IMR-90 (cell line): ENCODE results near the gene CUL7. TPM values are rescaled to one million over a fixed set of nuclear protein-coding genes. Genes with fewer than 3 reads are reported as not detected.

Source experiments
- ATAC-seq: fragments of 200-7000 bp; cut with Tn5 transposase; 2 replicates; pipeline ENCODE4 v1.9.1; 2020; ENCODE audit warnings: low read depth, mild to moderate bottlenecking, moderate library complexity
- BruUV-seq: library from RNA; stranded (reverse); fragments of 400-500 nt; replicated peaks from 2 replicates; lab custom pipeline; 2021; lab: Mats Ljungman, UMichigan
- CTCF ChIA-PET: fragments of 300-600 bp; formaldehyde crosslinking; extraction: SDS; loops from one replicate; lab custom pipeline; 2021; ENCODE audit warnings: antibody characterized with exemption; lab: Yijun Ruan, JAX
- POLR2A ChIA-PET: fragments of 300-600 bp; sonication (Branson Sonifier 250); formaldehyde crosslinking; loops from one replicate; lab custom pipeline; 2022; ENCODE audit warnings: antibody characterized with exemption; ENCODE audit not compliant: unreplicated experiment; lab: Charles Lee
- DNase-seq: peaks from one replicate; pipeline ENCODE4 v3.0.0; 2013
- H2AFZ ChIP-seq: replicated peaks from 2 replicates; pipeline ENCODE3; 2013; ENCODE audit warnings: low read length, mild to moderate bottlenecking; ENCODE audit not compliant: poor library complexity
- H2AK5ac ChIP-seq: 2 replicates; pipeline ENCODE4 v1.6.1; 2013; ENCODE audit warnings: low read depth, low read length, inconsistent platforms
- H2AK9ac ChIP-seq: replicated peaks from 2 replicates; pipeline ENCODE3; 2013; ENCODE audit warnings: mild to moderate bottlenecking, low read depth, low read length, moderate library complexity; ENCODE audit not compliant: poor library complexity
- H2BK120ac ChIP-seq: 2 replicates; pipeline ENCODE4 v1.6.1; 2013; ENCODE audit warnings: low read depth, low read length, inconsistent platforms
- H2BK15ac ChIP-seq: 3 replicates; pipeline ENCODE4 v1.6.1; 2013; ENCODE audit warnings: low read depth, low read length, inconsistent platforms
- H2BK20ac ChIP-seq: 2 replicates; pipeline ENCODE4 v1.6.1; 2013; ENCODE audit warnings: low read depth, mild to moderate bottlenecking, inconsistent platforms, low read length, moderate library complexity
- H2BK5ac ChIP-seq: 2 replicates; pipeline ENCODE4 v1.6.1; 2013; ENCODE audit warnings: mild to moderate bottlenecking, low read depth, low read length, inconsistent platforms; ENCODE audit not compliant: poor library complexity, severe bottlenecking
- H3K14ac ChIP-seq: replicated peaks from 2 replicates; pipeline ENCODE4 v1.6.1; 2013; ENCODE audit warnings: low read depth, low read length, inconsistent platforms
- H3K18ac ChIP-seq: 2 replicates; pipeline ENCODE4 v1.6.1; 2013; ENCODE audit warnings: low read depth, low read length, control low read depth
- H3K23ac ChIP-seq: 2 replicates; pipeline ENCODE4 v1.6.1; 2013; ENCODE audit warnings: low read depth, low read length, inconsistent platforms
- H3K27ac ChIP-seq: 2 replicates; pipeline ENCODE4 v1.5.1; 2013; ENCODE audit warnings: mild to moderate bottlenecking, control low read depth, low read length; ENCODE audit not compliant: insufficient read depth
- H3K27me3 ChIP-seq: 2 replicates; pipeline ENCODE4 v1.6.1; 2013; ENCODE audit warnings: low read length; ENCODE audit not compliant: control insufficient read depth, insufficient read depth
- H3K36me3 ChIP-seq: 2 replicates; pipeline ENCODE4 v1.6.1; 2013; ENCODE audit warnings: low read length, mixed read lengths; ENCODE audit not compliant: control insufficient read depth, insufficient read depth
- H3K4ac ChIP-seq: 2 replicates; pipeline ENCODE4 v1.6.1; 2013; ENCODE audit warnings: low read depth, low read length, inconsistent platforms
- H3K4me1 ChIP-seq: 2 replicates; pipeline ENCODE4 v1.6.1; 2013; ENCODE audit warnings: low read length, mixed read lengths; ENCODE audit not compliant: control insufficient read depth, insufficient read depth
- H3K4me2 ChIP-seq: 2 replicates; pipeline ENCODE4 v1.6.1; 2013; ENCODE audit warnings: low read depth, mild to moderate bottlenecking, control low read depth, low read length, moderate library complexity
- H3K4me3 ChIP-seq: 2 replicates; pipeline ENCODE4 v1.5.1; 2013; ENCODE audit warnings: low read depth, mild to moderate bottlenecking, control low read depth, low read length, moderate library complexity; ENCODE audit not compliant: insufficient read depth
- H3K56ac ChIP-seq: 2 replicates; pipeline ENCODE4 v1.6.1; 2013; ENCODE audit warnings: low read length, inconsistent platforms; ENCODE audit not compliant: insufficient read depth; ENCODE audit errors: extremely low read depth
- H3K79me1 ChIP-seq, 2 experiments: 2 replicates each; pipeline ENCODE4 v1.6.1; 2013; ENCODE audit warnings: low read length in 2 of 2, inconsistent platforms in 1 of 2, low read depth in 1 of 2
- H3K9ac ChIP-seq: 2 replicates; pipeline ENCODE4 v1.6.1; 2013; ENCODE audit warnings: low read depth, low read length, control low read depth
- H3K9me1 ChIP-seq: 2 replicates; pipeline ENCODE4 v1.6.1; 2013; ENCODE audit warnings: low read length, inconsistent platforms; ENCODE audit not compliant: insufficient read depth
- H3K9me3 ChIP-seq: 2 replicates; pipeline ENCODE4 v1.6.1; 2013; ENCODE audit warnings: low read length; ENCODE audit not compliant: control insufficient read depth, insufficient read depth
- H4K20me1 ChIP-seq: 2 replicates; pipeline ENCODE4 v1.6.1; 2013; ENCODE audit warnings: low read length, inconsistent platforms; ENCODE audit not compliant: insufficient read depth
- H4K5ac ChIP-seq: 2 replicates; pipeline ENCODE4 v1.6.1; 2013; ENCODE audit warnings: mild to moderate bottlenecking, low read depth, low read length, control low read depth
- H4K8ac ChIP-seq, 2 experiments: 2 replicates each; pipeline ENCODE4 v1.6.1; 2013; ENCODE audit warnings: low read depth in 2 of 2, low read length in 2 of 2, control low read depth in 1 of 2, inconsistent platforms in 1 of 2
- H4K91ac ChIP-seq: 2 replicates; pipeline ENCODE4 v1.6.1; 2013; ENCODE audit warnings: low read depth, low read length, inconsistent platforms; ENCODE audit not compliant: insufficient read depth
- BHLHE40 ChIP-seq: fragments of 150-350 bp; IDR thresholded peaks from 2 replicates; pipeline ENCODE4 v1.6.1; 2016; ENCODE audit warnings: mild to moderate bottlenecking, low read depth, low read length
- CEBPB ChIP-seq: IDR thresholded peaks from 2 replicates; pipeline ENCODE4 v1.6.1; 2012; ENCODE audit warnings: low read depth, low read length, improper control_type of control experiment
- CHD1 ChIP-seq: IDR thresholded peaks from 2 replicates; pipeline ENCODE4 v1.6.1; 2012; ENCODE audit warnings: low read depth, low read length, improper control_type of control experiment
- FOS ChIP-seq: fragments of 150-350 bp; IDR thresholded peaks from 2 replicates; pipeline ENCODE4 v1.6.1; 2016; ENCODE audit warnings: low read depth, low read length
- MAFK ChIP-seq: IDR thresholded peaks from 2 replicates; pipeline ENCODE4 v1.6.1; 2012; ENCODE audit warnings: low read depth, low read length, improper control_type of control experiment
- MAZ ChIP-seq: IDR thresholded peaks from 2 replicates; pipeline ENCODE4 v1.6.1; 2012; ENCODE audit warnings: low read depth, mild to moderate bottlenecking, low read length, improper control_type of control experiment, moderate library complexity, borderline replicate concordance
- MXI1 ChIP-seq: IDR thresholded peaks from 2 replicates; pipeline ENCODE4 v1.6.1; 2012; ENCODE audit warnings: low read depth, mild to moderate bottlenecking, low read length, moderate library complexity, borderline replicate concordance
- NFE2L2 ChIP-seq: fragments of 150-350 bp; IDR thresholded peaks from 2 replicates; pipeline ENCODE4 v1.6.1; 2016; ENCODE audit warnings: low read depth, mild to moderate bottlenecking, low read length
- POLR2A ChIP-seq: IDR thresholded peaks from 2 replicates; pipeline ENCODE4 v1.6.1; 2012; ENCODE audit warnings: mild to moderate bottlenecking, low read depth, low read length
- RAD21 ChIP-seq: IDR thresholded peaks from 2 replicates; pipeline ENCODE4 v1.6.1; 2012; ENCODE audit warnings: low read length, improper control_type of control experiment
- RCOR1 ChIP-seq: IDR thresholded peaks from 2 replicates; pipeline ENCODE4 v1.6.1; 2012; ENCODE audit warnings: mild to moderate bottlenecking, low read length, improper control_type of control experiment; ENCODE audit not compliant: insufficient replicate concordance
- RFX5 ChIP-seq: IDR thresholded peaks from 2 replicates; pipeline ENCODE4 v1.8.0; 2012; ENCODE audit warnings: low read depth, mild to moderate bottlenecking, low read length, moderate library complexity
- SMC3 ChIP-seq: fragments of 150-350 bp; IDR thresholded peaks from 2 replicates; pipeline ENCODE4 v1.6.1; 2016; ENCODE audit warnings: low read depth, mild to moderate bottlenecking, antibody characterized with exemption, low read length, moderate library complexity
- WGBS, 2 experiments: methylation state at CpG; one replicate each; pipeline versions ENCODE4 v1.1.5 to v1.1.7; 2013; ENCODE audit warnings: missing lambda C conversion rate in 2 of 2; ENCODE audit not compliant: insufficient read length in 1 of 2; ENCODE audit errors: extremely low coverage in 2 of 2; 5-methylcytosine and 5-hydroxymethylcytosine counted together
- dilution Hi-C: fragments of 300-500 bp; cut with HindIII; formaldehyde crosslinking; loops from one replicate; pipeline ENCODE4 v1.14.3; 2018; ENCODE audit warnings: low sequenced_read_pairs; ENCODE audit not compliant: unreplicated experiment
- in situ Hi-C: fragments of 300-500 bp; cut with MboI; formaldehyde crosslinking; loops from 3 replicates; pipeline ENCODE4 v1.14.3; 2019; ENCODE audit warnings: low sequenced_read_pairs, inconsistent platforms, mixed read lengths
- intact Hi-C: fragments of 100-400 bp; cut with micrococcal nuclease; formaldehyde crosslinking; loops from 2 replicates; pipeline ENCODE4 v1.10.0; 2022
- polyA plus RNA-seq, 3 experiments: library from polyadenylated mRNA; depleted of rRNA; stranded (reverse); fragments of >200 nt; gene quantifications; 2 replicates each; pipeline ENCODE4 v1.2.3, GENCODE V29; 2012; ENCODE audit warnings: low replicate concordance in 1 of 3
- total RNA-seq: library from RNA; depleted of rRNA; stranded (reverse); fragments of >200 nt; gene quantifications from 2 replicates; pipeline ENCODE4 v1.2.3, GENCODE V29; 2012
- TF ChIP-seq, protein P1 (sequence below): conservative IDR thresholded peaks from 2 replicates; pipeline ENCODE4 v1.5.1; 2012; ENCODE audit warnings: mild to moderate bottlenecking, low read depth, low read length, improper control_type of control experiment
- TF ChIP-seq, protein P2 (sequence below): fragments of 150-350 bp; IDR thresholded peaks from 2 replicates; pipeline ENCODE4 v1.6.1; 2016; ENCODE audit warnings: low read depth, mild to moderate bottlenecking, low read length, moderate library complexity, borderline replicate concordance
- TF ChIP-seq, protein P3 (sequence below): fragments of 150-350 bp; IDR thresholded peaks from 2 replicates; pipeline ENCODE4 v1.6.1; 2017; ENCODE audit warnings: mild to moderate bottlenecking, antibody characterized with exemption, low read length, low read depth

The CUL7 gene
- total and polyA plus RNA-seq, 2 of the 4 experiments (the other 2 are of a cell fraction), result 38.0 to 39.3 TPM

DNA sequence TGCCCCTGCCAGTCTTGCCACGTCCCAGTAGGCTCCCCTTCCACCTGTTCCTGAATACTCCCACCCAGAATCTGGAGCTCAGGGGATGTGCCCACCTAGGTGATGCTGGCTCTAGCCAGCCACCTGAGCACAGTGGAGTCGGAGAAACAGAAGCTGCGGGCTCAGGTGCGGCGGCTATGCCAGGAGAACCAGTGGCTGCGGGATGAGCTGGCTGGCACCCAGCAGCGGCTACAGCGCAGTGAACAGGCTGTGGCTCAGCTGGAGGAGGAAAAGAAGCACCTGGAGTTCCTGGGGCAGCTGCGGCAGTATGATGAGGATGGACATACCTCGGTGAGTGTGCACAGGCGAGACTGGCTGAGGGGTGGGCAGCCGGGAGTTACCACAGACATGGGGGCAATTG is 9.2 kb upstream of the CUL7 start:
- Histone ChIP-seq H2BK15ac (no peak overlapping the region), H2AFZ (no peak overlapping the region), H3K4me3 (no peak overlapping the region), H3K79me1 (peaks cover 16 to 33% of the 10 kb centered on the region in 2 experiments), H3K14ac (no peak overlapping the region), H2AK5ac (no peak overlapping the region), H2BK5ac (no peak overlapping the region), H2BK120ac (no peak overlapping the region), H3K23ac (no peak overlapping the region), H3K4me1 (peaks cover 9% of the 10 kb centered on the region; the same call in 1 of the 2 replicates), H4K5ac (no peak overlapping the region), H3K4ac (no peak overlapping the region), H3K9me1 (peaks cover 8% of the 10 kb centered on the region; the same call in 1 of the 2 replicates), H4K91ac (no peak overlapping the region), H2BK20ac (no peak overlapping the region), H2AK9ac (no peak overlapping the region), H3K56ac (no peak overlapping the region), H3K36me3 (peaks cover 18% of the 10 kb centered on the region), H3K9me3 (no peaks in the 10 kb centered on the region), H3K27ac (no peak overlapping the region), H3K18ac (no peak overlapping the region), H4K20me1 (no peaks in the 10 kb centered on the region), H3K4me2 (no peak overlapping the region), H3K9ac (no peak overlapping the region), H3K27me3 (no peaks in the 10 kb centered on the region), H4K8ac (no peak overlapping the region)
- DNase-seq, result no peak
- no peak for ATAC-seq
- TF ChIP-seq RAD21 (no peak), RCOR1 (no peak), MAZ (no peak), CHD1 (no peak), NFE2L2 (no peak), POLR2A (no peak), MXI1 (no peak), SMC3 (no peak), CEBPB (no peak), FOS (no peak), RFX5 (no peak), BHLHE40 (no peak), MAFK (no peak)
- TF ChIP-seq, protein P1, sequence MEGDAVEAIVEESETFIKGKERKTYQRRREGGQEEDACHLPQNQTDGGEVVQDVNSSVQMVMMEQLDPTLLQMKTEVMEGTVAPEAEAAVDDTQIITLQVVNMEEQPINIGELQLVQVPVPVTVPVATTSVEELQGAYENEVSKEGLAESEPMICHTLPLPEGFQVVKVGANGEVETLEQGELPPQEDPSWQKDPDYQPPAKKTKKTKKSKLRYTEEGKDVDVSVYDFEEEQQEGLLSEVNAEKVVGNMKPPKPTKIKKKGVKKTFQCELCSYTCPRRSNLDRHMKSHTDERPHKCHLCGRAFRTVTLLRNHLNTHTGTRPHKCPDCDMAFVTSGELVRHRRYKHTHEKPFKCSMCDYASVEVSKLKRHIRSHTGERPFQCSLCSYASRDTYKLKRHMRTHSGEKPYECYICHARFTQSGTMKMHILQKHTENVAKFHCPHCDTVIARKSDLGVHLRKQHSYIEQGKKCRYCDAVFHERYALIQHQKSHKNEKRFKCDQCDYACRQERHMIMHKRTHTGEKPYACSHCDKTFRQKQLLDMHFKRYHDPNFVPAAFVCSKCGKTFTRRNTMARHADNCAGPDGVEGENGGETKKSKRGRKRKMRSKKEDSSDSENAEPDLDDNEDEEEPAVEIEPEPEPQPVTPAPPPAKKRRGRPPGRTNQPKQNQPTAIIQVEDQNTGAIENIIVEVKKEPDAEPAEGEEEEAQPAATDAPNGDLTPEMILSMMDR, result no peak
- TF ChIP-seq, protein P2, sequence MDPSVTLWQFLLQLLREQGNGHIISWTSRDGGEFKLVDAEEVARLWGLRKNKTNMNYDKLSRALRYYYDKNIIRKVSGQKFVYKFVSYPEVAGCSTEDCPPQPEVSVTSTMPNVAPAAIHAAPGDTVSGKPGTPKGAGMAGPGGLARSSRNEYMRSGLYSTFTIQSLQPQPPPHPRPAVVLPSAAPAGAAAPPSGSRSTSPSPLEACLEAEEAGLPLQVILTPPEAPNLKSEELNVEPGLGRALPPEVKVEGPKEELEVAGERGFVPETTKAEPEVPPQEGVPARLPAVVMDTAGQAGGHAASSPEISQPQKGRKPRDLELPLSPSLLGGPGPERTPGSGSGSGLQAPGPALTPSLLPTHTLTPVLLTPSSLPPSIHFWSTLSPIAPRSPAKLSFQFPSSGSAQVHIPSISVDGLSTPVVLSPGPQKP, result no peak
- TF ChIP-seq, protein P3, sequence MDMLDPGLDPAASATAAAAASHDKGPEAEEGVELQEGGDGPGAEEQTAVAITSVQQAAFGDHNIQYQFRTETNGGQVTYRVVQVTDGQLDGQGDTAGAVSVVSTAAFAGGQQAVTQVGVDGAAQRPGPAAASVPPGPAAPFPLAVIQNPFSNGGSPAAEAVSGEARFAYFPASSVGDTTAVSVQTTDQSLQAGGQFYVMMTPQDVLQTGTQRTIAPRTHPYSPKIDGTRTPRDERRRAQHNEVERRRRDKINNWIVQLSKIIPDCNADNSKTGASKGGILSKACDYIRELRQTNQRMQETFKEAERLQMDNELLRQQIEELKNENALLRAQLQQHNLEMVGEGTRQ, result no peak
- 93% methylated on average over 6 of the region's 12 CpGs; no CpG with 5 or more reads in 1 of the 2 experiments for WGBS, 2 experiments
- dilution Hi-C loops (no loop called here), in situ Hi-C loops (no loop called here), intact Hi-C loops (no loop called here)
- BruUV-seq, result no TSS peak
- ChIA-PET POLR2A (no interaction called here), CTCF (no interaction called here)
